ENCODE data around the gene DYNLT4. TPM values are rescaled to one million over a fixed set of nuclear protein-coding genes. Genes with fewer than 3 reads are reported as not detected.
"Not testable (repeated sequence)": the region's sequence is repeated elsewhere in the genome, so short reads cannot be mapped to it uniquely, and the experiment has no call there.

DYNLT4 gene
- total RNA-seq, 2 experiments from 2014 or later = 1.8 to 2.3 TPM

- Mint-ChIP-seq H3K9me3 (ENCODE audit: insufficient read depth) (no peaks in the 10 kb centered on the region), H3K4me1 (ENCODE audit: low read depth) (peaks cover 35% of the 10 kb centered on the region), H3K36me3 (ENCODE audit: low read depth) (peaks cover 23% of the 10 kb centered on the region), H3K4me3 (peak overlapping the region; percentile 96), H3K27me3 (ENCODE audit: low read depth) (no peaks in the 10 kb centered on the region), H3K27ac (peak overlapping the region; percentile 100)
- ChIA-PET CTCF (interaction anchor here (0.8 to 3.5 kb wide), 13 partner anchors 8 to 214 kb away, joined by 3 to 34 read pairs (median 6); partner anchors contain the start of genes BTBD19, DYNLT4, HECTD3 and RPS8), POLR2A (interaction anchor here (0.5 to 16.7 kb wide), 5 partner anchors 13 to 214 kb away, joined by 3 to 713 read pairs (median 22); partner anchors contain the start of genes BTBD19, DYNLT4 and RNU5D-1)
- DNase-seq (no peak), ATAC-seq (no peak)
Observed at GRCh38 chr1:44798481-44799365, 8.4 kb downstream of the DYNLT4 start.

GRCh38 chr1:44797886-44798285 lies 9.3 kb downstream of the DYNLT4 start:
- POLR2A ChIA-PET = interaction anchor here (0.5 to 16.7 kb wide), 4 partner anchors 13 to 215 kb away, joined by 3 to 713 read pairs (median 126); partner anchors contain the start of genes BTBD19, DYNLT4 and RNU5D-1
- not testable (repeated sequence) for ATAC-seq; H3K9me3 Mint-ChIP-seq (ENCODE audit: insufficient read depth); DNase-seq; H3K4me3 Mint-ChIP-seq; H3K27me3 Mint-ChIP-seq (ENCODE audit: low read depth); H3K27ac Mint-ChIP-seq
- Mint-ChIP-seq H3K4me1 (ENCODE audit: low read depth) (peaks cover 27% of the 10 kb centered on the region), H3K36me3 (ENCODE audit: low read depth) (peaks cover 16% of the 10 kb centered on the region)
- CTCF ChIA-PET = interaction anchor here (0.9 to 1.4 kb wide), 2 partner anchors 11 to 13 kb away, joined by 3 to 5 read pairs; no protein-coding TSS in a partner anchor

GRCh38 chr1:44792736-44793502 lies 14.2 kb downstream of the DYNLT4 start:
- H3K4me1 Mint-ChIP-seq (ENCODE audit: low read depth) = peaks cover 3% of the 10 kb centered on the region
- no peak overlapping the region for H3K4me3 Mint-ChIP-seq
- H3K36me3 Mint-ChIP-seq (ENCODE audit: low read depth) = no peaks in the 10 kb centered on the region
- DNase-seq (no peak), ATAC-seq (no peak)
- H3K27ac Mint-ChIP-seq = no peak overlapping the region
- H3K9me3 Mint-ChIP-seq (ENCODE audit: insufficient read depth) = no peaks in the 10 kb centered on the region
- ChIA-PET CTCF (interaction anchor here (0.7 to 2.5 kb wide), 13 partner anchors 9 to 507 kb away, joined by 3 to 26 read pairs (median 5); partner anchors contain the start of genes HECTD3, RNU5D-1, RPS8 and UROD), POLR2A (interaction anchor here (1.1 to 3.4 kb wide), 6 partner anchors 14 to 72 kb away, joined by 3 to 44 read pairs (median 10); partner anchors contain the start of genes BTBD19, DYNLT4, RNU5D-1 and RPS8)
- H3K27me3 Mint-ChIP-seq (ENCODE audit: low read depth) = no peaks in the 10 kb centered on the region

- POLR2A ChIA-PET = interaction anchor here (1.1 to 8.8 kb wide), 7 partner anchors 9 to 70 kb away, joined by 3 to 115 read pairs (median 8); partner anchors contain the start of genes PLK3, RNU5D-1 and RPS8
- Mint-ChIP-seq H3K4me3 (no peak overlapping the region), H3K27me3 (ENCODE audit: low read depth) (no peaks in the 10 kb centered on the region), H3K27ac (no peak overlapping the region), H3K36me3 (ENCODE audit: low read depth) (no peaks in the 10 kb centered on the region), H3K4me1 (ENCODE audit: low read depth) (peaks cover 8% of the 10 kb centered on the region), H3K9me3 (ENCODE audit: insufficient read depth) (no peaks in the 10 kb centered on the region)
- CTCF ChIA-PET = interaction anchor here (0.5 to 2.9 kb wide), 4 partner anchors 8 to 223 kb away, joined by 3 to 28 read pairs (median 6); partner anchors contain the start of gene PLK3
- no peak for DNase-seq
- ATAC-seq = no peak
Observed at GRCh38 chr1:44790968-44791801, 16.0 kb downstream of the DYNLT4 start.

GRCh38 chr1:44788120-44788860 lies 18.9 kb downstream of the DYNLT4 start, which contains the start of gene BEST4:
Gene BEST4 (minus strand): TSS chr1:44788170. CDS start chr1:44787705, 465 bp downstream.
- no peaks in the 10 kb centered on the region for H3K9me3 Mint-ChIP-seq (ENCODE audit: insufficient read depth)
- DNase-seq (no peak), ATAC-seq (no peak)
- ChIA-PET CTCF (interaction anchor here (0.9 to 4.0 kb wide), 8 partner anchors 10 to 226 kb away, joined by 3 to 23 read pairs (median 3); partner anchors contain the start of genes HECTD3, PLK3, RNU5D-1 and RPS8), POLR2A (interaction anchor here (0.6 to 8.8 kb wide), 7 partner anchors 12 to 67 kb away, joined by 4 to 115 read pairs (median 23); partner anchors contain the start of genes RNU5D-1 and RPS8)
- H3K36me3 Mint-ChIP-seq (ENCODE audit: low read depth) = peaks cover 3% of the 10 kb centered on the region
- no peaks in the 10 kb centered on the region for H3K27me3 Mint-ChIP-seq (ENCODE audit: low read depth)
- H3K4me1 Mint-ChIP-seq (ENCODE audit: low read depth) = peaks cover 30% of the 10 kb centered on the region
- no peak within 1 kb of the TSS for H3K27ac Mint-ChIP-seq
- H3K4me3 Mint-ChIP-seq = no peak within 1 kb of the TSS

- Mint-ChIP-seq H3K9me3 (ENCODE audit: insufficient read depth) (no peaks in the 10 kb centered on the region), H3K27me3 (ENCODE audit: low read depth) (no peaks in the 10 kb centered on the region), H3K4me1 (ENCODE audit: low read depth) (peaks cover 36% of the 10 kb centered on the region), H3K36me3 (ENCODE audit: low read depth) (peaks cover 10% of the 10 kb centered on the region), H3K27ac (no peak overlapping the region), H3K4me3 (no peak overlapping the region)
- ChIA-PET POLR2A (interaction anchor here (0.6 to 8.8 kb wide), 7 partner anchors 12 to 69 kb away, joined by 3 to 115 read pairs (median 23); partner anchors contain the start of genes RNU5D-1 and RPS8), CTCF (interaction anchor here (0.9 to 4.0 kb wide), 9 partner anchors 10 to 227 kb away, joined by 3 to 23 read pairs (median 5); partner anchors contain the start of genes HECTD3, PLK3, RNU5D-1 and RPS8)
- DNase-seq (no peak), ATAC-seq (no peak)
Observed at GRCh38 chr1:44787506-44787905, 19.6 kb downstream of the DYNLT4 start.

GRCh38 chr1:44786841-44787426 lies 20.2 kb downstream of the DYNLT4 start:
- CTCF ChIA-PET = interaction anchor here (0.7 to 4.0 kb wide), 12 partner anchors 10 to 707 kb away, joined by 3 to 23 read pairs (median 4); partner anchors contain the start of genes HECTD3, PLK3, RPS8 and UROD
- H3K27me3 Mint-ChIP-seq (ENCODE audit: low read depth) = no peaks in the 10 kb centered on the region
- no peaks in the 10 kb centered on the region for H3K9me3 Mint-ChIP-seq (ENCODE audit: insufficient read depth)
- H3K27ac Mint-ChIP-seq = peak overlapping the region; percentile 74
- DNase-seq = no peak
- peaks cover 38% of the 10 kb centered on the region for H3K4me1 Mint-ChIP-seq (ENCODE audit: low read depth)
- peaks cover 13% of the 10 kb centered on the region for H3K36me3 Mint-ChIP-seq (ENCODE audit: low read depth)
- POLR2A ChIA-PET = interaction anchor here (0.7 to 8.8 kb wide), 8 partner anchors 12 to 65 kb away, joined by 3 to 115 read pairs (median 16); partner anchors contain the start of genes RNU5D-1 and RPS8
- H3K4me3 Mint-ChIP-seq = peak overlapping the region; percentile 64
- ATAC-seq = no peak

- POLR2A ChIA-PET = interaction anchor here (0.7 to 8.8 kb wide), 10 partner anchors 11 to 224 kb away, joined by 3 to 115 read pairs (median 12); partner anchors contain the start of genes HECTD3, PLK3, RNU5D-1 and RPS8
- H3K36me3 Mint-ChIP-seq (ENCODE audit: low read depth) = peaks cover 20% of the 10 kb centered on the region
- ATAC-seq (peak; percentile 64), DNase-seq (peak; percentile 82)
- H3K4me3 Mint-ChIP-seq = peak overlapping the region; percentile 64
- H3K27me3 Mint-ChIP-seq (ENCODE audit: low read depth) = no peaks in the 10 kb centered on the region
- peak overlapping the region; percentile 74 for H3K27ac Mint-ChIP-seq
- CTCF ChIA-PET = interaction anchor here (0.7 to 4.0 kb wide), 19 partner anchors 10 to 707 kb away, joined by 3 to 23 read pairs (median 5); partner anchors contain the start of genes HECTD3, PLK3, RNU5D-1 and RPS8
- peaks cover 42% of the 10 kb centered on the region for H3K4me1 Mint-ChIP-seq (ENCODE audit: low read depth)
- H3K9me3 Mint-ChIP-seq (ENCODE audit: insufficient read depth) = no peaks in the 10 kb centered on the region
Observed at GRCh38 chr1:44786138-44786840, 20.9 kb downstream of the DYNLT4 start.
